G401 (cell line): ENCODE results near the gene MMD2. TPM values are rescaled to one million over a fixed set of nuclear protein-coding genes. Genes with fewer than 3 reads are reported as not detected.
A peak's percentile ranks its signal among the peaks of the same experiment; 100 is the strongest.
"Not testable (repeated sequence)": the region's sequence is repeated elsewhere in the genome, so short reads cannot be mapped to it uniquely, and the experiment has no call there.

Experiments
- DNase-seq: peaks from one replicate; pipeline ENCODE4 v3.0.0-alpha.2; 2015; ENCODE audit warnings: low spot score
- in situ Hi-C: cut with HindIII; loops from 2 replicates; pipeline ENCODE4 v1.10.0; 2016; ENCODE audit warnings: low sequenced_read_pairs, mixed read lengths
- total RNA-seq: library from RNA; depleted of rRNA; stranded (reverse); fragments of >200 nt; shearing (Covaris generic); gene quantifications from 2 replicates; pipeline ENCODE4 v1.2.3, GENCODE V29; 2014; rRNA removed

Gene MMD2
- not detected in 2 replicates for total RNA-seq

GRCh38 chr7:4958477-4959301 lies at the start of gene MMD2:
TSS of gene MMD2 (minus strand) at chr7:4959187. CDS start at chr7:4959017, 170 bp downstream.
- DNase-seq, result peak; percentile 16
- in situ Hi-C loops, result no loop called here

- DNase-seq, result no peak
Measured at GRCh38 chr7:5005066-5005465, 46.1 kb upstream of the MMD2 start.

GRCh38 chr7:5001911-5002310 lies 42.9 kb upstream of the MMD2 start:
- in situ Hi-C loops, result no loop called here
- DNase-seq, result no peak

More at GRCh38 chr7:5005066-5005465, 46.1 kb upstream of the MMD2 start:
- in situ Hi-C loops, result no loop called here

- no peak for DNase-seq
- in situ Hi-C loops, result no loop called here
Measured at GRCh38 chr7:5001003-5001402, 42.0 kb upstream of the MMD2 start.

- in situ Hi-C loops, result no loop called here
- DNase-seq, result no peak
Measured at GRCh38 chr7:4999369-4999950, 40.5 kb upstream of the MMD2 start.

- in situ Hi-C loops, result no loop called here
- no peak for DNase-seq
Measured at GRCh38 chr7:4998910-4999309, 39.9 kb upstream of the MMD2 start.

- in situ Hi-C loops, result no loop called here
- DNase-seq, result no peak
Measured at GRCh38 chr7:4998244-4998643, 39.3 kb upstream of the MMD2 start.

GRCh38 chr7:4996696-4997222 lies 37.8 kb upstream of the MMD2 start:
- in situ Hi-C loops, result no loop called here
- DNase-seq, result no peak

- no peak for DNase-seq
- in situ Hi-C loops, result no loop called here
Measured at GRCh38 chr7:4995429-4995969, 36.5 kb upstream of the MMD2 start.

- DNase-seq, result no peak
- in situ Hi-C loops, result no loop called here
Measured at GRCh38 chr7:4993471-4993870, 34.5 kb upstream of the MMD2 start.

- DNase-seq, in situ Hi-C loops: not testable (repeated sequence)
Measured at GRCh38 chr7:4982741-4983140, 23.8 kb upstream of the MMD2 start.

GRCh38 chr7:4981295-4981890 lies 22.4 kb upstream of the MMD2 start:
- DNase-seq, in situ Hi-C loops: not testable (repeated sequence)

- DNase-seq, in situ Hi-C loops: not testable (repeated sequence)
Measured at GRCh38 chr7:4975626-4976025, 16.6 kb upstream of the MMD2 start.

GRCh38 chr7:4973728-4974198 lies 14.8 kb upstream of the MMD2 start:
- in situ Hi-C loops, result no loop called here
- DNase-seq, result peak; percentile 88

GRCh38 chr7:4972446-4972845 lies 13.5 kb upstream of the MMD2 start:
- in situ Hi-C loops, DNase-seq: not testable (repeated sequence)

GRCh38 chr7:4965295-4966022 lies 6.5 kb upstream of the MMD2 start:
- DNase-seq, result no peak
- in situ Hi-C loops, result no loop called here

- no peak for DNase-seq
- in situ Hi-C loops, result no loop called here
Measured at GRCh38 chr7:4964506-4964905, 5.5 kb upstream of the MMD2 start.

- DNase-seq, result no peak
- in situ Hi-C loops, result no loop called here
Measured at GRCh38 chr7:4962872-4963775, 4.1 kb upstream of the MMD2 start.
